ENCODE data around the gene SLC9C1. TPM values are rescaled to one million over a fixed set of nuclear protein-coding genes. Genes with fewer than 3 reads are reported as not detected.

The SLC9C1 gene
- total RNA-seq, 1 donor from 2014 or later = not detected

- no peak for DNase-seq (ENCODE audit: low spot score)
- ATAC-seq = no peak
Measured at GRCh38 chr3:112307557-112307956, 13.5 kb upstream of the SLC9C1 start.

GRCh38 chr3:112306825-112307224, 12.8 kb upstream of the SLC9C1 start:
- DNase-seq (ENCODE audit: low spot score) (no peak), ATAC-seq (no peak)

GRCh38 chr3:112304611-112305010, 10.6 kb upstream of the SLC9C1 start:
- no peak for ATAC-seq
- no peak for DNase-seq (ENCODE audit: low spot score)

GRCh38 chr3:112303764-112304325, 9.8 kb upstream of the SLC9C1 start:
- ATAC-seq = no peak
- DNase-seq (ENCODE audit: low spot score) = no peak

GRCh38 chr3:112302881-112303763, 9.1 kb upstream of the SLC9C1 start:
- no peak for DNase-seq (ENCODE audit: low spot score)
- no peak for ATAC-seq

- DNase-seq (ENCODE audit: low spot score) = no peak
- no peak for ATAC-seq
Measured at GRCh38 chr3:112302150-112302830, 8.3 kb upstream of the SLC9C1 start.

- no peak for ATAC-seq
- DNase-seq (ENCODE audit: low spot score) = no peak
Measured at GRCh38 chr3:112298781-112299180, 4.8 kb upstream of the SLC9C1 start.

GRCh38 chr3:112297714-112298113, 3.7 kb upstream of the SLC9C1 start:
- ATAC-seq = no peak
- DNase-seq (ENCODE audit: low spot score) = no peak

GRCh38 chr3:112289011-112289410, 5.0 kb downstream of the SLC9C1 start:
- DNase-seq (ENCODE audit: low spot score) (no peak), ATAC-seq (no peak)

- no peak for ATAC-seq
- DNase-seq (ENCODE audit: low spot score) = no peak
Measured at GRCh38 chr3:112280266-112280665, 13.8 kb downstream of the SLC9C1 start.

- ATAC-seq = no peak
- DNase-seq (ENCODE audit: low spot score) = no peak
Measured at GRCh38 chr3:112273536-112273935, 20.5 kb downstream of the SLC9C1 start.

- no peak for DNase-seq (ENCODE audit: low spot score)
- ATAC-seq = no peak
Measured at GRCh38 chr3:112261742-112262141, 32.3 kb downstream of the SLC9C1 start.

GRCh38 chr3:112260563-112260962, 33.5 kb downstream of the SLC9C1 start:
- ATAC-seq (no peak), DNase-seq (ENCODE audit: low spot score) (no peak)

- ATAC-seq (no peak), DNase-seq (ENCODE audit: low spot score) (no peak)
Measured at GRCh38 chr3:112253301-112253971, 40.6 kb downstream of the SLC9C1 start.

GRCh38 chr3:112247900-112248299, 46.1 kb downstream of the SLC9C1 start:
- no peak for DNase-seq (ENCODE audit: low spot score)
- no peak for ATAC-seq

- ATAC-seq = no peak
Measured at GRCh38 chr3:112247350-112247749, 46.7 kb downstream of the SLC9C1 start.

GRCh38 chr3:112233083-112233482, 60.9 kb downstream of the SLC9C1 start:
- no peak for DNase-seq (ENCODE audit: low spot score)
- ATAC-seq = no peak

More at GRCh38 chr3:112247350-112247749, 46.7 kb downstream of the SLC9C1 start:
- no peak for DNase-seq (ENCODE audit: low spot score)

GRCh38 chr3:112231727-112232126, 62.3 kb downstream of the SLC9C1 start:
- ATAC-seq (no peak), DNase-seq (ENCODE audit: low spot score) (no peak)

GRCh38 chr3:112230033-112230432, 64.0 kb downstream of the SLC9C1 start:
- ATAC-seq (no peak), DNase-seq (ENCODE audit: low spot score) (no peak)

GRCh38 chr3:112228786-112229185, 65.2 kb downstream of the SLC9C1 start:
- ATAC-seq (no peak), DNase-seq (ENCODE audit: low spot score) (no peak)

GRCh38 chr3:112200317-112200666, 93.7 kb downstream of the SLC9C1 start:
- ATAC-seq = no peak
- DNase-seq (ENCODE audit: low spot score) = no peak

All from left lobe of liver (tissue), 2 donors.